Measurements from ENCODE around the gene FOXK1. TPM values are rescaled to one million over a fixed set of nuclear protein-coding genes. Genes with fewer than 3 reads are reported as not detected.
"Not testable (repeated sequence)": the region's sequence is repeated elsewhere in the genome, so short reads cannot be mapped to it uniquely, and the experiment has no call there.

The FOXK1 gene
- total RNA-seq, 3 donors from 2014 or later: 30.1 to 48.5 (median 33.4) TPM

- Histone ChIP-seq H3K36me3 (ENCODE audit: low read depth) (no peaks in the 10 kb centered on the region), H3K4me1 (ENCODE audit: low read depth) (peaks cover 18% of the 10 kb centered on the region), H3K9me3 (no peaks in the 10 kb centered on the region), H3K4me3 (no peak overlapping the region)
- ATAC-seq (no peak), DNase-seq (no peak)
- intact Hi-C loops (cut with DNase I, micrococcal nuclease): no loop called here
- TF ChIP-seq, protein P1, sequence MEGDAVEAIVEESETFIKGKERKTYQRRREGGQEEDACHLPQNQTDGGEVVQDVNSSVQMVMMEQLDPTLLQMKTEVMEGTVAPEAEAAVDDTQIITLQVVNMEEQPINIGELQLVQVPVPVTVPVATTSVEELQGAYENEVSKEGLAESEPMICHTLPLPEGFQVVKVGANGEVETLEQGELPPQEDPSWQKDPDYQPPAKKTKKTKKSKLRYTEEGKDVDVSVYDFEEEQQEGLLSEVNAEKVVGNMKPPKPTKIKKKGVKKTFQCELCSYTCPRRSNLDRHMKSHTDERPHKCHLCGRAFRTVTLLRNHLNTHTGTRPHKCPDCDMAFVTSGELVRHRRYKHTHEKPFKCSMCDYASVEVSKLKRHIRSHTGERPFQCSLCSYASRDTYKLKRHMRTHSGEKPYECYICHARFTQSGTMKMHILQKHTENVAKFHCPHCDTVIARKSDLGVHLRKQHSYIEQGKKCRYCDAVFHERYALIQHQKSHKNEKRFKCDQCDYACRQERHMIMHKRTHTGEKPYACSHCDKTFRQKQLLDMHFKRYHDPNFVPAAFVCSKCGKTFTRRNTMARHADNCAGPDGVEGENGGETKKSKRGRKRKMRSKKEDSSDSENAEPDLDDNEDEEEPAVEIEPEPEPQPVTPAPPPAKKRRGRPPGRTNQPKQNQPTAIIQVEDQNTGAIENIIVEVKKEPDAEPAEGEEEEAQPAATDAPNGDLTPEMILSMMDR (IDR thresholded peaks at IDR 0.05): no peak
Measured at GRCh38 chr7:4689668-4690067, 7.6 kb downstream of the FOXK1 start.

GRCh38 chr7:4690953-4691856 is 9.1 kb downstream of the FOXK1 start:
- H3K4me1 ChIP-seq (ENCODE audit: low read depth): peaks cover 10% of the 10 kb centered on the region

DNA sequence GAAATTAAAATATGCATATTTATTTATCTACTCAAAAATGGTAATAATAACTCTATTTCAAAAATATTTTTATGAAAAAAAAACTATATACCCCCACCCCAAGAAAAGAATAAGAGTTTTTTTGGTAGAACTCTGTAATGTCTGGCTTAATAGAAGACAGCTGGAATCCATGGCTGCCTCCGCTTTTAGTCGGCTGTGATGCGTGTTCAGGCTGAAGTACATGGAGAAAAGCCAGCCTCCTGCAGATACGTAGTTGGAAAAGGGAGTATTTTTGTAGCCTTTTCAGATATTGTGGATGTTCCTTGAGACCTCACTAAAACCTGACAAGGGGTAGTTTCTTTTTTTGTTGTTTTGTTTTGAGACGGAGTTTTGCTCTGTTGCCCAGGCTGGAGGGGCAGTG is 10.0 kb downstream of the FOXK1 start:
- Histone ChIP-seq H3K36me3 (ENCODE audit: low read depth) (no peaks in the 10 kb centered on the region), H3K9me3 (no peaks in the 10 kb centered on the region), H3K4me3 (no peak overlapping the region), H3K4me1 (ENCODE audit: low read depth) (peaks cover 8% of the 10 kb centered on the region)
- intact Hi-C loops (cut with DNase I, micrococcal nuclease): no loop called here
- TF ChIP-seq, protein P1 (IDR thresholded peaks at IDR 0.05): no peak
- DNase-seq (no peak), ATAC-seq (no peak)

More at GRCh38 chr7:4690953-4691856, 9.1 kb downstream of the FOXK1 start:
- TF ChIP-seq, protein P1 (IDR thresholded peaks at IDR 0.05): no peak
- Histone ChIP-seq H3K36me3 (ENCODE audit: low read depth) (no peaks in the 10 kb centered on the region), H3K9me3 (no peaks in the 10 kb centered on the region), H3K4me3 (no peak overlapping the region)
- ATAC-seq (no peak), DNase-seq (no peak)
- intact Hi-C loops (cut with DNase I, micrococcal nuclease): no loop called here

DNA sequence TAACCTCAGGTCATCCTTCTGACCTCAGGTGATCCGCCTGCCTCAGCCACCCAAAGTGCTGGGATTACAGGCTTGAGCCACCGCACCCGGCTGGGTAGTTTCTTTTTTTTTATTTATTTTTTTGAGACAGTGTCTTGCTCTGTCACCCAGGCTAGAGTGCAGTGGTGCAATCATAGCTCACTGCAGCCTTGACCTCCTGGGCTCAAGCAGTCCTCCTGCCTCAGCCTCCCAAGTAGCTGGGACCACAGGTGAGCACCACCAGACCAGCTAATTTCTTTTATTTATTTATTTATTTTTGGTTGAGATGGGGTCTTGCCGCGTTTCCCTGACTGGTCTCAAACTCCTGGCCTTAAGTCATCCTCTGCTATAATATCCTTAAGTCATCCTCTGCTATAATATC is 10.5 kb downstream of the FOXK1 start:
- H3K9me3 ChIP-seq; DNase-seq; ATAC-seq; H3K4me3 ChIP-seq; H3K36me3 ChIP-seq (ENCODE audit: low read depth); H3K4me1 ChIP-seq (ENCODE audit: low read depth); intact Hi-C loops (cut with DNase I, micrococcal nuclease): not testable (repeated sequence)

DNA sequence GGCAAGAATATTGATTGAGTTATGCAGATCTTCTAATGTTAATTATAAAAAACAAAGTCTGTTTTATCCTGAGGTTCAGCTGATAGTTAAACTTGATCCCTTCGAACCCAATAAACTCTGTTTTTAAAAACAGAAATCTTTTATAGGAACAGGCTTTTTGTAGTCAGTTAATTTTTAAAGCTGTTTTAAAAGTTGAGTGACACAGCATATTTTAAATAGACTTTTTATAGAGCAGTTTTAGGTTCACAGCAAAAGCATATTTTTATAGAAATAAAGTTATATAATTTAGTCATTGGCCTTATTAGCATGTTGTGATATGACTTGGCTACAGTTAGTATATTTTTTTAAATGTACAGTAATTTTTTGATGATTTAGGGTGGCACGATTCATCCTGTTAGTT is 11.1 kb downstream of the FOXK1 start:
- DNase-seq (no peak), ATAC-seq (no peak)
- Histone ChIP-seq H3K4me3 (no peak overlapping the region), H3K4me1 (ENCODE audit: low read depth) (peaks cover 8% of the 10 kb centered on the region), H3K36me3 (ENCODE audit: low read depth) (no peaks in the 10 kb centered on the region), H3K9me3 (no peaks in the 10 kb centered on the region)
- intact Hi-C loops (cut with DNase I, micrococcal nuclease): no loop called here
- TF ChIP-seq, protein P1 (IDR thresholded peaks at IDR 0.05): no peak

DNA sequence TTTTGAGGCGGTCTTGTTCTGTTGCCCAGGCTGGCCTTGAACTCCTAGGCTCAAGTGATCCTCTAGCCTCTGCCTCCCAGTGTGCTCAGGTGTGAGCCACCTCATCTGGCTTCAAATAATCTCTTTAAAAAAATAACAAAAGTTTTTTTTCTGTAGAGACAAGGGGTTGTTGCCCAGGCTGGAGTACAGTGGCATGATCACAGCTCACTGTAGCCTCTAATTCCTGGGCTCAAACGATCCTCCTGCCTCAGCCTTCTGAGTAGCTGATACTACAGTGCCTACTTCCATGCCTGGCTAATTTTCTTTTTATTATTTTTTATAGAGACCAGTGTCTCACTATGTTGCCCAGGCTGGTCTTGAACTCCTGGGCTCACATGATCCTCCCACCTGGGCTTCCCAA is 11.7 kb downstream of the FOXK1 start:
- Histone ChIP-seq H3K4me3 (no peak overlapping the region), H3K4me1 (ENCODE audit: low read depth) (peaks cover 8% of the 10 kb centered on the region), H3K36me3 (ENCODE audit: low read depth) (no peaks in the 10 kb centered on the region), H3K9me3 (no peaks in the 10 kb centered on the region)
- DNase-seq (no peak), ATAC-seq (no peak)
- intact Hi-C loops (cut with DNase I, micrococcal nuclease): no loop called here
- TF ChIP-seq, protein P1 (IDR thresholded peaks at IDR 0.05): no peak
